Measurements from ENCODE around the gene FAM193A.

FAM193A gene

DNA sequence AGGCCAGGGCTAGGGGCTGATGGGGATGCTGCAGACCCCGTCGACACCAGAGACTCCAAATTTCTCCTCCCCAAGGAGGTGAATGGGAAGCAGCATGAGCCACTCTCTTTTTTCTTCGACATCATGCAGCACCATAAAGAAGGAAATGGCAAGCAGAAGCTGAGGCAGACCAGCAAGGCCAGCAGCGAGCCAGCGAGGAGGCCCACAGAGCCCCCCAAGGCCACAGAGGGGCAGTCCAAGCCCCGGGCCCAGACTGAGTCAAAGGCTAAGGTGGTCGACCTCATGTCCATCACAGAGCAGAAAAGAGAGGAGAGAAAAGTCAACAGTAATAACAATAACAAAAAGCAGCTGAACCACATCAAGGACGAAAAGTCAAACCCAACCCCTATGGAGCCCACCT, 163.6 kb downstream of the FAM193A start:
- no peaks in the 10 kb centered on the region for H3K79me2 ChIP-seq (ENCODE audit: control insufficient read depth, insufficient read depth, low read length, unreplicated experiment)
- H3K4me1 ChIP-seq (ENCODE audit: control insufficient read depth, insufficient read depth, low read length, unreplicated experiment) = no peaks in the 10 kb centered on the region
- no peak overlapping the region for H2AFZ ChIP-seq (ENCODE audit: low read length, unreplicated experiment)
- no peak overlapping the region for H3K4me3 ChIP-seq (ENCODE audit: low read depth, low read length)
- H3K27me3 ChIP-seq (ENCODE audit: insufficient read depth, low read length) = no peaks in the 10 kb centered on the region
- no peak overlapping the region for H3K27ac ChIP-seq (ENCODE audit: low read depth, low read length)
- H3K36me3 ChIP-seq (ENCODE audit: insufficient read depth, low read length) = peaks cover 36% of the 10 kb centered on the region

DNA sequence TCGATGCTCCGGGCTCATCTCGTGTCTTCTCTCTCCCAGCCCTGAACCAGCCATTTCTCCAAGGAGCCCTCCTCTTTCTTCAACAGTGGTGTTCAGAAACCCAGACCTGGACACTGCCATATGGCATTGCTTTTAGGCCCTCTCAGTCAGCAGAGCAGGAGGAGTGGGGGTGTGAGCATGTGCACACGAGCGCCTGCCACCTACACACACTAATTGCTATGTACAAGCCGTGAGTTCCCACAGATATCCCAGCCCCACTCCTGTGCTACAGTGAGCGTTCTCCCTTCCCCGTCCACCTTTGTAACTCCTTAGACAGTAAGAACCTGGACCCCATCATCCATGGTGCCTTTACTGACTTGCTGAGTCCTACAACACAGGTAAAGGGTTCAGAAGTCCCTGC, 165.9 kb downstream of the FAM193A start:
- H3K27me3 ChIP-seq (ENCODE audit: insufficient read depth, low read length) = no peaks in the 10 kb centered on the region
- no peaks in the 10 kb centered on the region for H3K79me2 ChIP-seq (ENCODE audit: control insufficient read depth, insufficient read depth, low read length, unreplicated experiment)

DNA sequence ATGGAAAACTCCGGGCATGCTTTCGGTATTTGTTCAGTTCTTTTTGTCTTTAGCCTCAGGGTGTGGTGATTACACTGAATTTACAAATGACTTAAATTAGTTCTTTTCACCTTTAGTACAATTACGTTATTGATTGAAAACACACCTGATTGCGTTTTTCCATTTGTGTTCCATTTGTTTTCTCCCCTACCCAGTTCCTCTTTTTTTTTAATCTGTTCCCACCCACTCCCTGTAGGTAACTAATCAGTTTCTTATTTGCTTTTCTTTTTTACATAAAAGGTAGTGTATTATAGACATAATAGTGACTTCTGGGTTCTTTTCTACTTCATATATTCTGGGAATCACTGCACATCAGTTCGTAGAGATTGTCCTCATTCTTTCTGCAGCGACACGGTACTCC, 166.3 kb downstream of the FAM193A start:
- H2AFZ ChIP-seq (ENCODE audit: low read length, unreplicated experiment) = no peak overlapping the region
- no peaks in the 10 kb centered on the region for H3K79me2 ChIP-seq (ENCODE audit: control insufficient read depth, insufficient read depth, low read length, unreplicated experiment)
- H3K27ac ChIP-seq (ENCODE audit: low read depth, low read length) = no peak overlapping the region
- no peak overlapping the region for H3K4me3 ChIP-seq (ENCODE audit: low read depth, low read length)
- H3K4me1 ChIP-seq (ENCODE audit: control insufficient read depth, insufficient read depth, low read length, unreplicated experiment) = no peaks in the 10 kb centered on the region
- no peaks in the 10 kb centered on the region for H3K27me3 ChIP-seq (ENCODE audit: insufficient read depth, low read length)
- H3K36me3 ChIP-seq (ENCODE audit: insufficient read depth, low read length) = peaks cover 25% of the 10 kb centered on the region

More for the DNA sequence above, 165.9 kb downstream of the FAM193A start:
- no peak overlapping the region for H2AFZ ChIP-seq (ENCODE audit: low read length, unreplicated experiment)
- H3K27ac ChIP-seq (ENCODE audit: low read depth, low read length) = no peak overlapping the region
- H3K4me3 ChIP-seq (ENCODE audit: low read depth, low read length) = no peak overlapping the region
- peaks cover 29% of the 10 kb centered on the region for H3K36me3 ChIP-seq (ENCODE audit: insufficient read depth, low read length)
- no peaks in the 10 kb centered on the region for H3K4me1 ChIP-seq (ENCODE audit: control insufficient read depth, insufficient read depth, low read length, unreplicated experiment)

DNA sequence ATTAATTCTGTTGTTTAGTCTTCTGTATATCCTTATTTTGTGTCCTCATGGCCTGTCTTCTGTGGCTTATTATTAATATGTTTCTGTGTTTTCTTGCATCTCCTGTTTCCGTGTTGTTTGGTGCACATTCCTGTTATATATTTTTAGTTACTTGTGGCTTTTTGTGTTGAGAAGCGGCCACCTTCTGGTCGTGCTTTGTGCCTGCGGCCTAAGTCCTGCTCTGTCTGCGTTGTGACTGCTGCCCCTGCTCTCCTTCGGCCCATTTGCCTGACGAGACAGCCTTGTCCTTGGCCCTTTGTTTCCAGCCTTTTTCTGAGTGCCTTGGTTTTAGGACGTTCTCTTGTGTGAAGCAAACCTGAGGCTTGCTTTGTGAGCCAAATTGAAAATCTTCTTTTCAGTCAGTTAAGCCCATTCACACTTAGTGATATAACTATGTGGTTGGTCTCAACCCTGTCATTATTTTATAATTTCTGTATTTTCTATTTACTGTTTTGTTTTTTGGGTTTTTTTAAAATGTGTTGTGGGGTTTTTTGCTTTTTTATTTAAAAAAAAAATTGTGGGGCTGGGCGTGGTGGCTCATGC, 175.9 kb downstream of the FAM193A start:
- no peak overlapping the region for H2AFZ ChIP-seq (ENCODE audit: low read length, unreplicated experiment)
- H3K4me3 ChIP-seq (ENCODE audit: low read depth, low read length) = no peak overlapping the region
- H3K4me1 ChIP-seq (ENCODE audit: control insufficient read depth, insufficient read depth, low read length, unreplicated experiment) = peaks cover 7% of the 10 kb centered on the region

DNA sequence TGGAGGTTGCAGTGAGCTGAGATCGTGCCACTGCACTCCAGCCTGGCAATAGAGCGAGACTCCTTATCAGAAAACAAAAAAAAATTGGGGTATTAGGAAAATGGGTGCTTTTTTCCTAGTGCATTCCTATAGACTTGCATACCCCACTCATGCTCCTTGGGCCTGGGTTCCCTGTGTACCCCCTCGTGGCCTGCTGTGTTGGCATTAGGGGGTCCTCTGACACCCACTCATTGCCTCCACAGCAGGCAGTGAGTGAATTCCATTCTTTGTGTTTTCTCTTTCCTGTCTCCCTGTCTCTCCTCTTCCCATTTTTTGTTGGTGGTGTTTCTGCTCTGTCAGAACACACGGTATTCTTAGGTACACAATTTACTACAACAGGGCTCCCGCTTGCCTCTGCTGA, 176.9 kb downstream of the FAM193A start:
- Histone ChIP-seq H3K79me2 (ENCODE audit: control insufficient read depth, insufficient read depth, low read length, unreplicated experiment) (peaks cover 8% of the 10 kb centered on the region), H3K4me3 (ENCODE audit: low read depth, low read length) (no peak overlapping the region), H3K4me1 (ENCODE audit: control insufficient read depth, insufficient read depth, low read length, unreplicated experiment) (peaks cover 7% of the 10 kb centered on the region), H3K27me3 (ENCODE audit: insufficient read depth, low read length) (no peaks in the 10 kb centered on the region), H3K27ac (ENCODE audit: low read depth, low read length) (no peak overlapping the region), H3K36me3 (ENCODE audit: insufficient read depth, low read length) (peaks cover 20% of the 10 kb centered on the region; the same call in 1 of the 2 replicates), H2AFZ (ENCODE audit: low read length, unreplicated experiment) (no peak overlapping the region)

More for the DNA sequence above, 175.9 kb downstream of the FAM193A start:
- peaks cover 8% of the 10 kb centered on the region for H3K79me2 ChIP-seq (ENCODE audit: control insufficient read depth, insufficient read depth, low read length, unreplicated experiment)
- H3K27ac ChIP-seq (ENCODE audit: low read depth, low read length) = no peak overlapping the region
- H3K27me3 ChIP-seq (ENCODE audit: insufficient read depth, low read length) = no peaks in the 10 kb centered on the region
- peaks cover 20% of the 10 kb centered on the region; the same call in 1 of the 2 replicates for H3K36me3 ChIP-seq (ENCODE audit: insufficient read depth, low read length)

DNA sequence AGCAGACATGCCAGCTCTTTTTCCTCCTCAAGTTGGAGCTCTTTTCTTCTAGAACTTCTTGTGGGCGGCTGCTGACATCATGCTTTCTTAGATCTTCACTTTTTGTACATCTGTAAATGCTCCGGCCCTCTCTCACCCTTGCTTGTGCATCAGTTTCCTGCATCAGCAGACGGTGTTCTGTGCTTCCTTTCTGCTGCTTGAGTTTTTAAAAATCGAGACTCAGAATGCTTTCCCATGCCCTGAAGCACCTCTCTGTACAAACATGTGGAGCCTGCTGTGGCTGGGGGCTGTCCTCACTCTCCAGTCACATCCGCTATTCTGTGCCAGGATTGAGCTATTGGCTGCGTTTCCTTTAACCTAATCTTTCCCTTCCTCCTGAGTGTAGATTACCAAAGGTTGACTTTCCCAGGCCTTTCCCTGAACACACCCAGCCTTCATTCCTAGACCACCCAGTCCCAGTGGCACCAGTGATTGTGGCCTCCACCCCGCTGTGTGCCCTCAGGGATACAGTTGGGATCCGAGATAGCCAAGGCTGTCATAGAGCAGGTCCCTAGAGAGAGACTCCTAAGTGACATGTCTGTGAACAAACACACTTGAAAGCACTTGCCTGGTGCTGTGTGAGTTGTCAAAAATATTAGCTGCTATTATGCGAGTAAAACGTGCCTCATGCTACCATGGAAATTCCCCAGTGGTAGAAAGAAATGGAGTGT, 177.8 kb downstream of the FAM193A start:
- H3K27ac ChIP-seq (ENCODE audit: low read depth, low read length) = no peak overlapping the region
- peaks cover 7% of the 10 kb centered on the region for H3K4me1 ChIP-seq (ENCODE audit: control insufficient read depth, insufficient read depth, low read length, unreplicated experiment)
- no peaks in the 10 kb centered on the region for H3K27me3 ChIP-seq (ENCODE audit: insufficient read depth, low read length)
- no peak overlapping the region for H3K4me3 ChIP-seq (ENCODE audit: low read depth, low read length)
- H2AFZ ChIP-seq (ENCODE audit: low read length, unreplicated experiment) = no peak overlapping the region
- peaks cover 27% of the 10 kb centered on the region for H3K36me3 ChIP-seq (ENCODE audit: insufficient read depth, low read length)
- H3K79me2 ChIP-seq (ENCODE audit: control insufficient read depth, insufficient read depth, low read length, unreplicated experiment) = peaks cover 8% of the 10 kb centered on the region

DNA sequence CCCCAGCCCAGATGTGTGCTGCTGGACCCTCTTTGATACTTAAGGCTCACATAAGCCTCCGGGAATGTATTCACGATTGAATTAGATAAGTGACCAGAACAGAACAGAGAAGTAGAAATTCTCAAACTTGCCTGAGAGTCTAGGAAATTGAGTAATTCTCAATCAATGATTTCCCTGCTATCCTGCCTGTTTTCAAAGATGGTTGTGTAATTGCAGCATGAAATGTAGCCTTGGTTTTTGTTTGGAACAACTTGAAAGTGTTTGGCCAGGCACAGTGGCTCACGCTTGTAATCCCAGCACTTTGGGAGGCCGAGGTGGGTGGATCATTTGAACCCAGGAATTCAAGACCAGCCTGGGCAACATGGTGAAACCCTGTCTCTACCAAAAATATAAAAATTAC, 178.5 kb downstream of the FAM193A start:
- no peak overlapping the region for H3K27ac ChIP-seq (ENCODE audit: low read depth, low read length)
- peaks cover 8% of the 10 kb centered on the region for H3K79me2 ChIP-seq (ENCODE audit: control insufficient read depth, insufficient read depth, low read length, unreplicated experiment)
- no peak overlapping the region for H3K4me3 ChIP-seq (ENCODE audit: low read depth, low read length)
- peaks cover 7% of the 10 kb centered on the region for H3K4me1 ChIP-seq (ENCODE audit: control insufficient read depth, insufficient read depth, low read length, unreplicated experiment)
- H3K36me3 ChIP-seq (ENCODE audit: insufficient read depth, low read length) = peaks cover 28% of the 10 kb centered on the region
- no peak overlapping the region for H2AFZ ChIP-seq (ENCODE audit: low read length, unreplicated experiment)
- H3K27me3 ChIP-seq (ENCODE audit: insufficient read depth, low read length) = no peaks in the 10 kb centered on the region

DNA sequence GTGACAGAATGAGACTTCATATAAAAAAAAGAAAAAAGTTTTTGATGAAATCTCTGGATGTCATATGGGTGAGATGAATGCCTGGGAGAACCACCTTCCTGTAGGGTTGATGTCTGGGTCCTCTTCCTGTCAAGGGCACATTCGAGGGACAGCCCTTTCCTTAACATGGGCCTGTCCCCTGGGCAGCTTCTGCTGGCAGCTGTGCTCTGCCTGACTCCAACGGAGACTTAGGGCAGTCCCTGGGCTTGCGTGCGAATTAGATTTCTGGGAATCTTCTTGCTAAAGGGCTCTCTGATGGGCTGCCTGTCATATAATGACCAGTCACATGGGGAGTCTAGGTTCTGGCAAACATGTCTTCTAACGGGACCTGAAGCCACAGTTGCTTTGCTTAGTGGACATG, 179.0 kb downstream of the FAM193A start:
- peaks cover 8% of the 10 kb centered on the region for H3K79me2 ChIP-seq (ENCODE audit: control insufficient read depth, insufficient read depth, low read length, unreplicated experiment)
- no peak overlapping the region for H3K4me3 ChIP-seq (ENCODE audit: low read depth, low read length)
- peaks cover 6% of the 10 kb centered on the region for H3K4me1 ChIP-seq (ENCODE audit: control insufficient read depth, insufficient read depth, low read length, unreplicated experiment)
- no peak overlapping the region for H2AFZ ChIP-seq (ENCODE audit: low read length, unreplicated experiment)
- no peaks in the 10 kb centered on the region for H3K27me3 ChIP-seq (ENCODE audit: insufficient read depth, low read length)
- H3K27ac ChIP-seq (ENCODE audit: low read depth, low read length) = no peak overlapping the region
- H3K36me3 ChIP-seq (ENCODE audit: insufficient read depth, low read length) = peaks cover 31% of the 10 kb centered on the region

DNA sequence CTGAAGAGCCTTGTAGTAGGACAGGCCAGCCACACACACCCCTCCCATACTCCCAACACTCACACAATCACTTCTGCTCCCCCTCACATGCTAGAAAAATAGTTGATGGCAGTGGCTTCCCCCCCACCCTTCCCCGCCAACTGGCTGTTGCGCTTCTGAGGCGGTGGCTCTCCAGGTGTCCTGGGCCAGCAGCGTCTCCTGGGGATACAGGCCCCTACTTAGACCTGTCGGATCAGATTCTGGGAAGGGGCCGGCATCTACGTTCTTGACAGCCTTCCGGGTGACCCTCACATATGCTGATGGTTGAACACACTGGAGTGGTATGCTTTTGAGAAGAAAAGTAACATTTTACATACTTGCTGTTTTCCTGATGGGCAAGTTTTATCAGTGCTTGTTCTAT, 179.8 kb downstream of the FAM193A start:
- no peak overlapping the region for H3K27ac ChIP-seq (ENCODE audit: low read depth, low read length)
- H3K36me3 ChIP-seq (ENCODE audit: insufficient read depth, low read length) = peaks cover 34% of the 10 kb centered on the region
- no peak overlapping the region for H3K4me3 ChIP-seq (ENCODE audit: low read depth, low read length)
- no peaks in the 10 kb centered on the region for H3K4me1 ChIP-seq (ENCODE audit: control insufficient read depth, insufficient read depth, low read length, unreplicated experiment)
- no peaks in the 10 kb centered on the region for H3K27me3 ChIP-seq (ENCODE audit: insufficient read depth, low read length)
- peaks cover 8% of the 10 kb centered on the region for H3K79me2 ChIP-seq (ENCODE audit: control insufficient read depth, insufficient read depth, low read length, unreplicated experiment)
- no peak overlapping the region for H2AFZ ChIP-seq (ENCODE audit: low read length, unreplicated experiment)

DNA sequence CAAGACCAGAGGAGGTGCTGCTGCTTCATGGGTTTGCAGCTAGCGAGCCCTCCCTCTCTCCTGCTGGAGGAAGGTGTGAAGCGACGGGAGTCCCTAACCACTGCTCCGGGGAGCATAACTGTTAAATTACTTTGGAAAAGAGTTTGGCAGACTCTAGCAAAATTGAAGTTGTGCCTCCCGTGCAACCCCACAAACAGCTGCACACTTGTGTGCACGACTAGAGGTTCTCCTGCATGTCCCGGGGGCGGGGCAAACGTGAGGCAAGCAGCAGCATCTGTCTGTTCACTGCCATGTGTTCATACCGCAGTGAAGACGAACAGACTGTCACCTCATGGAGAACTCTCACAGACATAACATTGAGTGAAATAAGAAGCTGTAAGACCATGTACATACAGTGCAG, 185.1 kb downstream of the FAM193A start:
- Histone ChIP-seq H3K27me3 (ENCODE audit: insufficient read depth, low read length) (no peaks in the 10 kb centered on the region), H2AFZ (ENCODE audit: low read length, unreplicated experiment) (no peak overlapping the region), H3K79me2 (ENCODE audit: control insufficient read depth, insufficient read depth, low read length, unreplicated experiment) (no peaks in the 10 kb centered on the region), H3K4me3 (ENCODE audit: low read depth, low read length) (no peak overlapping the region), H3K27ac (ENCODE audit: low read depth, low read length) (no peak overlapping the region), H3K36me3 (ENCODE audit: insufficient read depth, low read length) (peaks cover 14% of the 10 kb centered on the region), H3K4me1 (ENCODE audit: control insufficient read depth, insufficient read depth, low read length, unreplicated experiment) (no peaks in the 10 kb centered on the region)

DNA sequence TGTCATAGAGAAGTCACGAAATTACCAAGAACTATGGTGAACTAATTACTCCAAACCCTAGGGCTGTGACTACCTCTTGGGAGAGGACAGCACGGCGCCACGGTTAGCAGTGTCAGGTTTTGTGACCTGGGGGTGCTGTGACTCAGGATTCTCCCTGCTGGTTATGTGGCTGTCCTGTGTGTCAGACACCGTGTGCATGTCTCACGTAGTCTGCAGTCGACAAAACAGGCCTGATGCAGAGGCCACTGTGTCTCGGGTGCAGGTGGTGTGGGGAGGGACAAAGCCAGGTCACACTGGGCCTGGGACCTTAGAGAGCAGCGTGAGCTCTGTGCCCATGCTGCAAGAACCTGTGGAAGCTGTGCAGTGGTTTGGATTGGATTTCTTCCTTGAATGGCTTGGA, 185.6 kb downstream of the FAM193A start:
- Histone ChIP-seq H2AFZ (ENCODE audit: low read length, unreplicated experiment) (no peak overlapping the region), H3K27me3 (ENCODE audit: insufficient read depth, low read length) (no peaks in the 10 kb centered on the region), H3K36me3 (ENCODE audit: insufficient read depth, low read length) (peaks cover 14% of the 10 kb centered on the region), H3K4me3 (ENCODE audit: low read depth, low read length) (no peak overlapping the region), H3K4me1 (ENCODE audit: control insufficient read depth, insufficient read depth, low read length, unreplicated experiment) (no peaks in the 10 kb centered on the region), H3K79me2 (ENCODE audit: control insufficient read depth, insufficient read depth, low read length, unreplicated experiment) (no peaks in the 10 kb centered on the region), H3K27ac (ENCODE audit: low read depth, low read length) (no peak overlapping the region)

Data from ACC112 (cell line).